GM23338 (cell line): ENCODE data around the gene GIMAP2.

ENCODE experiments used
- CREB1 ChIP-seq: fragments of 250-450 bp; sonication (Bioruptor Pico); IDR thresholded peaks from 2 replicates; pipeline ENCODE4 v1.5.0; 2020; ENCODE audit warnings: low read depth, mild to moderate bottlenecking, moderate library complexity
- CTCF ChIP-seq, 2 experiments: fragments of 200-600 bp in 1 of 2; sonication (generic) in 1 of 2; conservative IDR thresholded peaks; 2 replicates each; pipeline versions ENCODE4 v1.5.1 to v1.6.1; 2016 to 2017; ENCODE audit warnings: antibody characterized with exemption in 2 of 2, low read depth in 2 of 2, mild to moderate bottlenecking in 2 of 2, moderate library complexity in 1 of 2
- ETS1 ChIP-seq: IDR thresholded peaks from 2 replicates; pipeline ENCODE4 v1.6.1; 2016; ENCODE audit warnings: antibody characterized with exemption
- EZH2 ChIP-seq: fragments of 200-600 bp; sonication (generic); IDR thresholded peaks from one replicate; pipeline ENCODE4 v1.8.0; 2017; ENCODE audit warnings: antibody characterized with exemption, mild to moderate bottlenecking, low read depth; ENCODE audit not compliant: unreplicated experiment
- EZH2phosphoT487 ChIP-seq: fragments of 200-600 bp; sonication (generic); IDR thresholded peaks from one replicate; pipeline ENCODE4 v1.8.1; 2018; ENCODE audit warnings: antibody characterized with exemption; ENCODE audit not compliant: unreplicated experiment
- JUNB ChIP-seq: IDR thresholded peaks from one replicate; pipeline ENCODE4 v1.6.1; 2016; ENCODE audit warnings: antibody characterized with exemption; ENCODE audit not compliant: unreplicated experiment
- NANOG ChIP-seq: IDR thresholded peaks from 2 replicates; pipeline ENCODE4 v1.6.1; 2016; ENCODE audit warnings: antibody characterized with exemption, borderline replicate concordance
- POLR2AphosphoS5 ChIP-seq: IDR thresholded peaks from 2 replicates; pipeline ENCODE4 v1.6.1; 2016; ENCODE audit warnings: antibody characterized with exemption, low read depth
- REST ChIP-seq: IDR thresholded peaks from one replicate; pipeline ENCODE4 v1.6.1; 2018; ENCODE audit warnings: antibody characterized with exemption; ENCODE audit not compliant: unreplicated experiment
- STAT1 ChIP-seq: IDR thresholded peaks from one replicate; pipeline ENCODE4 v1.6.1; 2016; ENCODE audit warnings: antibody characterized with exemption; ENCODE audit not compliant: unreplicated experiment
- ZNF114 ChIP-seq: fragments of 250-450 bp; sonication (Bioruptor Pico); IDR thresholded peaks from 2 replicates; pipeline ENCODE4 v1.5.0; 2020; ENCODE audit warnings: mild to moderate bottlenecking, moderate library complexity
- ZNF331 ChIP-seq: fragments of 250-450 bp; sonication (Bioruptor Pico); IDR thresholded peaks from 2 replicates; pipeline ENCODE4 v1.5.0; 2020; ENCODE audit warnings: low read depth, mild to moderate bottlenecking, moderate library complexity
- ZNF462 ChIP-seq: fragments of 250-450 bp; sonication (Bioruptor Pico); IDR thresholded peaks from 2 replicates; pipeline ENCODE4 v1.5.0; 2020; ENCODE audit warnings: mild to moderate bottlenecking, moderate library complexity

- TF ChIP-seq CTCF (conservative IDR thresholded peaks at IDR 0.05; ENCODE audit: low read depth in 2 of 2), result no peak
- TF ChIP-seq POLR2AphosphoS5, result no peak
- TF ChIP-seq REST, result no peak
- TF ChIP-seq EZH2, result no peak
- no peak for TF ChIP-seq JUNB
- TF ChIP-seq ETS1, result no peak
- TF ChIP-seq CREB1 (CRISPR knock-in tag), result no peak
- no peak for TF ChIP-seq ZNF114 (CRISPR knock-in tag)
- no peak for TF ChIP-seq EZH2phosphoT487
- TF ChIP-seq ZNF331 (CRISPR knock-in tag), result no peak
- TF ChIP-seq NANOG, result no peak
- TF ChIP-seq STAT1, result no peak
- TF ChIP-seq ZNF462 (CRISPR knock-in tag), result no peak
Measured at GRCh38 chr7:150719960-150720891, 34.7 kb downstream of the GIMAP2 start.
